Effector memory CD4-positive, alpha-beta T cell (primary cell): ENCODE measurements around the gene TRMT5.

Experiments used
- DNase-seq, 3 donors: peaks; one replicate each; pipeline ENCODE4 v3.0.0-alpha.2; 2020
- H3K27ac ChIP-seq: 2 replicates; pipeline ENCODE4 v1.7.0; 2013; ENCODE audit warnings: mild to moderate bottlenecking, low read length, moderate library complexity; ENCODE audit not compliant: insufficient read depth, poor library complexity, severe bottlenecking
- H3K27me3 ChIP-seq: replicated peaks from 2 replicates; pipeline ENCODE4 v1.7.0; 2013; ENCODE audit warnings: mild to moderate bottlenecking, low read length; ENCODE audit not compliant: insufficient read depth, control insufficient read depth, poor library complexity, severe bottlenecking
- H3K36me3 ChIP-seq: 2 replicates; pipeline ENCODE4 v1.7.0; 2013; ENCODE audit warnings: mild to moderate bottlenecking, low read length, moderate library complexity; ENCODE audit not compliant: control insufficient read depth, insufficient read depth
- H3K4me1 ChIP-seq: 2 replicates; pipeline ENCODE4 v1.7.0; 2013; ENCODE audit warnings: low read length, mild to moderate bottlenecking; ENCODE audit not compliant: control insufficient read depth, insufficient read depth, poor library complexity, severe bottlenecking
- H3K4me3 ChIP-seq: 2 replicates; pipeline ENCODE4 v1.7.0; 2013; ENCODE audit warnings: low read length, low read depth, mild to moderate bottlenecking; ENCODE audit not compliant: insufficient read depth, poor library complexity, severe bottlenecking
- H3K9me3 ChIP-seq: 2 replicates; pipeline ENCODE4 v1.7.0; 2013; ENCODE audit warnings: mild to moderate bottlenecking, low read length, moderate library complexity; ENCODE audit not compliant: control insufficient read depth

The TRMT5 gene

DNA sequence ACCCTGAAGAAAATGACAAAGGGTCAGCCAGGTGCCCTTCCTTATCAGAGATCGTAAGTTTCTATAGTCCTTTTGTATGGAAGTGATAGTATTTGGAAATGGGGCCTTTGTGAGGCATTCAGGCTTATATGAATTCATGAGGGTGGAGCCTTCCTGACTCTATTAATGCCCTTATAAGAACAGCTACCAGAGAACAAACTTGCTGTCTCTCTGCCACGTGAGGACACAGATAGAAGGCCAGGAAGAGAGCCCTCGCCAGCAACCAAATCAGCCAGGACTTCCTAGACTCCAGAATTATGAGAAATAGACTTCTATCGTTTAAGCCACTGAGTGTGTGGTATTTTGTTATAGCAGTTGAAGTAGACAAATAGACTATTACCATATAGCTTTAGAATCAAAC, 36.7 kb downstream of the TRMT5 start:
- no peak for DNase-seq

DNA sequence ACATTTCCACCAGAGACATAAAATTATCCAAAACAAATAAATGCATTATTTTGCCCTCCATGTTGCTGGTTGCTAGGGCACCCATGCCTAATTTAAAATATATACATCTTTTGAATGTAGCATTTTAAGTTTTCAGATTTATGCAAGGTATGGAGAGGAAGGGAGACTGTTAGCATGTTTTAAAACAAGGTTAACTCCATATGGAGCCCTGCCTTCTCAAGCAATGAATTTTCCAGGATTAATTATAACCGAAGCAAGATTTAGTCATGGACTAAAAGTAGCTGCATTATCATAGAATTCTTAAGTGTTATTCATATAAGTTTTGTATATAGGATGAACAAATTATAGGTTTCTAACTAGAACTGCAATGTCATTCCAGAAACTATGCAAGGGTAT, 37.2 kb downstream of the TRMT5 start:
- Histone ChIP-seq H3K27ac (no peak overlapping the region), H3K27me3 (no peaks in the 10 kb centered on the region), H3K36me3 (no peaks in the 10 kb centered on the region), H3K4me3 (no peak overlapping the region), H3K4me1 (no peaks in the 10 kb centered on the region), H3K9me3 (no peaks in the 10 kb centered on the region)
- no peak for DNase-seq

More for the DNA sequence above, 36.7 kb downstream of the TRMT5 start:
- H3K9me3 ChIP-seq = no peaks in the 10 kb centered on the region
- no peak overlapping the region for H3K4me3 ChIP-seq
- H3K36me3 ChIP-seq = no peaks in the 10 kb centered on the region
- no peak overlapping the region for H3K27ac ChIP-seq
- no peaks in the 10 kb centered on the region for H3K4me1 ChIP-seq
- H3K27me3 ChIP-seq = no peaks in the 10 kb centered on the region

DNA sequence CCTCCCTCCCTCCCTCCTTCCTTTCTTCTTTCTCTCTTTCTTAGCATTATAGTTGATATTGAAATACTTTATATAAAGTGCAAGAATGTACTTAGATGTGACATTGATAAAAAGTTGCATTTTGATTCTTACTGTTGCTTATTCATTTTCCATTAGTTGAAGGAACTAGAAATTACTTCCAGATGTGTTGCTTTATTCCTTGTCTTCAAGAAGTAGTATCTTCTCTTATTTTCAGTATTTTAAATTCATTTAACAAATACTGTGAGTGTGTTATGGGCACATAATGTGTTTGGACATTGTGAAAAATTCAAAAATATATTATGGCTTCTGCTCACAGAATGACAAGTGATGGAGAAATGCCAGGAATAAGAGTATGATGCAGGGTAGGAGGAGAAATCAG, 45.6 kb downstream of the TRMT5 start:
- no peak overlapping the region for H3K4me3 ChIP-seq
- no peaks in the 10 kb centered on the region for H3K36me3 ChIP-seq
- no peaks in the 10 kb centered on the region for H3K9me3 ChIP-seq
- no peaks in the 10 kb centered on the region for H3K27me3 ChIP-seq
- no peak for DNase-seq
- no peak overlapping the region for H3K27ac ChIP-seq
- no peaks in the 10 kb centered on the region for H3K4me1 ChIP-seq

DNA sequence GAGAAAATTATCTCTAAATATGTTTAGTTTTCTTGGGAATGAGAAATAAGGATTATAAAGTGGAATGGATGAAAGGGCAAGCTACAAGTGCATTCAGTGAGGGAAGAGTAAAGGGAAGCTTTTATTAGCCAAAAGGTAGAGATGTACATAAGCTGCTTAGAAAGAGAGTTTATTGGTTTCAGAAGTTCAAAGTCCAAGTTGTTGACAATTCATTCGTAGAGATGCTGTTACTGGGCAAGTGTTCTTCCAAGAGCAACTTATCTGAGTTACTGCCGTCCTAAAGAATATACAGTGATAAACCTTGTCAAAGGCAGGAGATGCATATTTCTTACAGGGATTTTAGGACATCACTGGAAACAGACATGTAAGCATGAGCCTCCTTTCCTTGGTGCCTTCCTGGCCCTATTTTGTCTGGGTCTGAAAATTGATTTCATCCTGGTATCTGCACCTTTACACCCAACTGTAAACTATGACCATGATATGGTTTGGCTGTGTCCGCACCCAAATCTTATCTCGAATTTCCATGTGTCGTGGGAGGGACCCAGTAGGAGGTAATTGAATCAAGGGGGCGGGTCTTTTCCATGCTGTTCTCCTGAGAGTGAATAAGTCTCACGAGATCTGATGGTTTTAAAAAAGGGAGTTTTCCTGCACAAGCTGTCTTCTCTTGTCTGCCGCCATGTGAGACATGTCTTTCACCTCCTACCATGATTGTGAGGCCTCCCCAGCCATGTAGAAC, 46.8 kb downstream of the TRMT5 start:
- H3K27ac ChIP-seq = no peak overlapping the region
- no peaks in the 10 kb centered on the region for H3K36me3 ChIP-seq
- no peaks in the 10 kb centered on the region for H3K9me3 ChIP-seq
- H3K4me3 ChIP-seq = no peak overlapping the region
- no peaks in the 10 kb centered on the region for H3K4me1 ChIP-seq
- H3K27me3 ChIP-seq = no peaks in the 10 kb centered on the region
- no peak for DNase-seq

DNA sequence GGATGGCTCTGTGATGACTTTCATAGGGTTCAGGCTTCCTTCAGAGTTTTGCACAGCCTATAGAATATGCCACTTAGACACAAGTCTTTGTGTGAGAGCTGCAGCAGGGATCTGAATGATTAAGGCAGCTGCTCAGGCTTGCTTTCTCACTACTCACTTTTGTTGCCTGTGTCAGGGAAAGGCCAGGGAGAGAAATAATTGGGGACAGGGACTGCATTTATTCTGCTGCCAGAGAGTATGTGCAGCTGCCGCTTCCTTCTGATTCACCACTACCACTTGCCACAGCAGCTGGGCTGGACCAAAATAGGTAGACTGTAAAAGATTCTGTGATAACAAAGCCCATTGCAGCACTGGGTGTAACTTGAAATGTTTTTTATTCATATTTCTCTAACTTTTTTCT, 49.7 kb downstream of the TRMT5 start:
- Histone ChIP-seq H3K36me3 (no peaks in the 10 kb centered on the region), H3K27ac (no peak overlapping the region), H3K4me1 (no peaks in the 10 kb centered on the region), H3K4me3 (no peak overlapping the region), H3K27me3 (no peaks in the 10 kb centered on the region), H3K9me3 (no peaks in the 10 kb centered on the region)
- DNase-seq = no peak

DNA sequence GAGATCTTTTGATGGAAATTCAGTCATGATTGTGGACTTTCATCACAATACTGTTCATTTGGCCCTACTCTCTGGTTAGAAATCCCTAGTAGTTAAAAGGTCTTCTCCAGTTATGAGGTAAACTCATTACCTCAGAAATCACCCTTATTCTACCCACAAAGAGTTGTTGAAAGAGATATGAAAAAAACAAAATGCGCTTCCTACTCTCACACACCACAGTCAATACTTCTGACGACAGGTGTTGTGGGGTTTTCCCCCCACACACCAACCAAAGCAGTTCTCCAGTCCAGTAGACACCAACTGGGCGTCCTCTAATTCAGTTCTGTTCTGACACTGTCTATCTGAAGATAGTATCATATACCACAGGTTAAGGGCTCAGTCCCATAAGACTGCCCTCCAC, 54.9 kb downstream of the TRMT5 start:
- no peak overlapping the region for H3K27ac ChIP-seq
- no peaks in the 10 kb centered on the region for H3K9me3 ChIP-seq
- no peak for DNase-seq
- H3K27me3 ChIP-seq = no peaks in the 10 kb centered on the region
- H3K36me3 ChIP-seq = no peaks in the 10 kb centered on the region
- no peaks in the 10 kb centered on the region for H3K4me1 ChIP-seq
- H3K4me3 ChIP-seq = no peak overlapping the region

DNA sequence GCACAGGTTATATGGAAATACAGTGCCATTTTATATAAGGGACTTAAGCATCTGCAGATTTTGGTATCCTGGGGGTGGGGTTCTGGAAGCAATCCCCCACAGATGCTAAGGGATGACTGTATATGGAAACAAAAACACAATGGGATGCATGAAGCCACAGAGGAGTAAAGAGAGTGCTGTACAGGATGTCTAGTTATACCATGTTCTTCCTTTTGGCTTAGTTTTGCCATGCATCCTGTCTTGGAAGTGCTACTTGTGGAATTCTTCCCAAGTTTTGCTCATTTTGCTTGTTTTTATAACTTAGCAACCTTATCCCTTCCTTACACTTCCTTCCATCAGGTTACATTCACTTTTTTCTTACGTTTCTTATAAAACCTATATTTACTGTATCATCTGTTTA, 55.6 kb downstream of the TRMT5 start:
- Histone ChIP-seq H3K9me3 (no peaks in the 10 kb centered on the region), H3K36me3 (no peaks in the 10 kb centered on the region), H3K27ac (no peak overlapping the region), H3K4me3 (no peak overlapping the region), H3K4me1 (no peaks in the 10 kb centered on the region), H3K27me3 (no peaks in the 10 kb centered on the region)
- DNase-seq = no peak

DNA sequence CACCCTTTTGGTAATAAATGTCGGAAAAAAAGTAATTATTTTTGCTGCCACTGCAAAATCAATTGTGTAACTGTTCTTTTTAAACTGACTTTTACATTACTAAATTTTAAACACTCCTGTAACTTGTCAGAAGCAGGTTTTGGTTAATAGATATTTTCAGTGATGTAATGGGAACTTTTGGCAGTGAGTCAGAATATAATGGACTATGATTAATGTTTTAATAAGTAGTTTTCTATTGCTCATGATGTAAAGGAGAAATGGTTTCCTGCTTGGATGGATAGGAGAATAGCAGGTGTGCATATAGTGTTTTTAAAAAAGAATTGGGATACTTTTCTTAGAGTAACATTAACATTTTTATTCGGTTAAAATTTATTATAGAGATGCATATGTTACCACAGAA, 58.8 kb downstream of the TRMT5 start:
- H3K4me1 ChIP-seq = no peaks in the 10 kb centered on the region
- no peak overlapping the region for H3K4me3 ChIP-seq
- no peaks in the 10 kb centered on the region for H3K9me3 ChIP-seq
- no peaks in the 10 kb centered on the region for H3K36me3 ChIP-seq
- DNase-seq = no peak
- no peaks in the 10 kb centered on the region for H3K27me3 ChIP-seq
- H3K27ac ChIP-seq = no peak overlapping the region
